ENCODE measurements around the gene RTN1.

RTN1 gene

GRCh38 chr14:59848671-59849070 is 21.9 kb downstream of the RTN1 start:
- TF ChIP-seq CTCF (IDR thresholded peaks at IDR 0.05) = no peak

GRCh38 chr14:59847711-59848110 is 22.9 kb downstream of the RTN1 start:
- TF ChIP-seq CTCF (IDR thresholded peaks at IDR 0.05) = no peak

- no peak for TF ChIP-seq CTCF (IDR thresholded peaks at IDR 0.05)
Measured at GRCh38 chr14:59846595-59846994, 24.0 kb downstream of the RTN1 start.

- no peak for TF ChIP-seq CTCF (IDR thresholded peaks at IDR 0.05)
Measured at GRCh38 chr14:59845245-59845644, 25.3 kb downstream of the RTN1 start.

- TF ChIP-seq CTCF (IDR thresholded peaks at IDR 0.05) = no peak
Measured at GRCh38 chr14:59844186-59844812, 26.3 kb downstream of the RTN1 start.

- no peak for TF ChIP-seq CTCF (IDR thresholded peaks at IDR 0.05)
Measured at GRCh38 chr14:59836116-59836515, 34.5 kb downstream of the RTN1 start.

GRCh38 chr14:59832653-59833294 is 37.8 kb downstream of the RTN1 start:
- no peak for TF ChIP-seq CTCF (IDR thresholded peaks at IDR 0.05)

Measured in LNCAP (cell line).